LoVo (cell line): ENCODE measurements around the gene WDR7.

Experiments
- DNase-seq: peaks from one replicate; pipeline ENCODE4 v3.0.0-alpha.2; 2016; ENCODE audit warnings: low spot score

WDR7 gene

DNA sequence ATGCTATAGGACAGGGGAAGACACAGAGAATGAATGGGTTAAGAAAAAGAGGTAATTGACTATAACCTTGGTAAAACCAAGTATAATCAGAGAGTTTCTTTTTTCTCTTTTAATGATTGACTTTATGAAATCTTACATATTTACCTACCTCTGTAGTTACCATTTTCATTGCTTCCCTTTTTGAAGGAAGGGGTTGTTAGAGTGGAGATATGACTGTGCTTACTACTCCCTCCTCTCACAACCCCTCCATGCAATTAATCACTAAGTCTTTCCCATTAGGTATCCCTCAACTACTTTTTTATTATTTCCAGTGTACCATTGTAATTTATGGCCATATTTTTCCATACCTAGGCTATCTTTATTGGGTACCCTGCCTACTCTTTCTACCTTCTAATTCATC, 71.4 kb downstream of the WDR7 start:
- no peak for DNase-seq

DNA sequence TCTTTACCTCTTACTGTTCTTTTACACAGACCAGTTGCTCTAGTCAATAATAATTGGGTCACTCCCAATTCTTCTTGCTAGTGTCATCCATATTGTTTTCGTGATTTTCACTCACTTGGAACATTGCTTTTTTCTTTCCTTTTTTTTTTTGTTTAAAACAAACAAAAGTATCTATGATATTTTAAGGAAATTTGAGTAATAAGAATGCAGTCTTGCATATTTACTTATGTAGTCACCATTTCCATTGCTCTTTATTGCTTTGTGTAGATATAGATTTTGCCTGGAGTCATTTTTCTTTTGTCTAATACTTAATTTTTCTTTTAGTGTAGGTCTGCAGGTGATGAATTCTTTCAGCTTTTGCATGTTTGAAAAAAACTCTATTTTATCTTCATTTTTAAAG, 71.9 kb downstream of the WDR7 start:
- DNase-seq, result no peak

DNA sequence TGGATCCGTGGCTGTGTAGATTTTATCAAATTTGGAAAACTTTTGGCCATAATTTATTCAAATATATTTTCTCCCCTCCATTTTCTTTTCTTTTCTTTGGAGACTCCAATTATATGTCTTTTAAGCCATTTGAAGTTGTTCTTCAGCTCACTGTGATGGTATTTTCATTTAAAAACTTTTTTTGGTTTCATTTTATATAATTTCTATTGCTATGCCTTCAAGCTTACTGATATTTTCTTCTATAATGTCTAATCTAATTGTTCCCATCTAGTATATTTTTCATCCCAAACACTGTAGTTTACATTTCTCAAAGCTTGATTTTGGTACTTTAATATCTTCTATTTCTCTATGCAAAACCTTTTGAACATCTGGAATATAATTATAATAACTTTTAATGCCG, 72.5 kb downstream of the WDR7 start:
- DNase-seq, result no peak

DNA sequence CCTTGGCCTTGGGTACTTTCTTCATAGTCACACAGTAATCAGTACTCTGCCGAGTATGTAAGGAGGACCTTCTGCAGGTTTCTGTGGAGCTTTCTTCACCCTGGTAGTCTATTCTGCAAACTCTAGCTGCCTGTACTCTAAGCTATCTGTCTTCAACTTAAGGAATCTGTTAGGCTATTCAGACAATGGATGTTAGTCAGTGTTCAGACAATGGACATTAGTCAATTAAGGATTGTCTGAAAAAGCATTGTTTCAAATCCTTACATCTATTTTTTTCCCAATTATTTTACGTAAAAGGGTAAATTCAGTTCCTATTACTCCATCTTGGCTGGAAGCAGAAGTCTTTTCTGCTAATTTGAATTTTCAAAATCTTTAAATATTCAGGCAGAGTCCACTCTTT, 75.7 kb downstream of the WDR7 start:
- no peak for DNase-seq

DNA sequence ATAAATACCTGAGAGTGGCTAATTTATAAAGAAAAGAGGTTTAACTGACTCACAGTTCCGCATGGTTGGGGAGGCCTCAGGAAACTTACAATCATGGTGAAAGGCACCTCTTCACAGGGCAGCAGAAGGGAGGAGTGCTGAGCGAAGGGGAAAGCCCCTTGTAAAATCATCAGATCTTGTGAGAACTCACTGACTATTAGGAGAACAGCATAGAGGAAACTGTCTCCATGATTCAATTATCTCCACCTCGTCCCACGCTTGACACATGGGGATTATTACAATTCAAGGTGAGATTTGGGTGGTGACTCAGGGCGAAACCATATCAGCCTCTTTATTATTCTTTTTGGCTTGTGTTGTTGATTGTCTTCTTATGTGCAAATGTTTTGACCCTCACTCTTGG, 76.2 kb downstream of the WDR7 start:
- no peak for DNase-seq

DNA sequence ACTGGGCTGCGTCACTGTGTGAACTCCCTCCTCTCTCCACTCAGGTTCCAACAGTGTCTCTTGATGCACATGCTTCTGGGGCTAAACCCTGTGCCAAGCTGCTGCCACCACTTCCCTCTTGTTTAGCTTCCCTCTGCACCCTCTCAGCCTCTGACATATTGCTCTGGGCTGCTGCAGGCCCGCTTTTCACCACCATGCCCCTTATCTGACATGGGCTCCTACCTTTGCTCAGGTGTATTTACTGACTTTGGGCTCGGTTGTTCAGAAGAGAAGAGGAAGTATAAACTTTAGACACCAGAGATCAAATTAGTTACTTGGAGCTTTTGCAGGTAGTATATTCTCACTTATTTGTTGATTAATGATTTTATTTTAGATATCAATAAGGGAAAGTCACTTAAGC, 77.6 kb downstream of the WDR7 start:
- no peak for DNase-seq

DNA sequence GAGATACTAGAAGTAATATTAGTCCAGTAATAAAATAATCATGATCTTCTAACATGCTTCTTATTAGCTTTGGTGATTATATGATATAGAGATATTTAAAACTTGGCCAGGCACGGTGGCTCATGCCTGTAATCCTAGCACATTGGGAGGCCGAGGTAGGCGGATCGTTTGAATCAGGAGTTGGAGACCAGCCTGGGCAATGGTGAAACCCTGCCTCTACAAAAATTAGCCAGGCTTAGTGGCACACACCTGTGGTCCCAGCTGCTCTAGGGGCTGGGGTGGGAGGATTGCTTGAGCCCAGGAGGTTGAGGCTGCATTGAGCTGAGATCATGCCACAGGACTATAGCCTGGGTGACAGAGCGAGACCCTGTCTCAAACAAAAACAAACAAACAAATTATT, 87.0 kb downstream of the WDR7 start:
- DNase-seq, result no peak

DNA sequence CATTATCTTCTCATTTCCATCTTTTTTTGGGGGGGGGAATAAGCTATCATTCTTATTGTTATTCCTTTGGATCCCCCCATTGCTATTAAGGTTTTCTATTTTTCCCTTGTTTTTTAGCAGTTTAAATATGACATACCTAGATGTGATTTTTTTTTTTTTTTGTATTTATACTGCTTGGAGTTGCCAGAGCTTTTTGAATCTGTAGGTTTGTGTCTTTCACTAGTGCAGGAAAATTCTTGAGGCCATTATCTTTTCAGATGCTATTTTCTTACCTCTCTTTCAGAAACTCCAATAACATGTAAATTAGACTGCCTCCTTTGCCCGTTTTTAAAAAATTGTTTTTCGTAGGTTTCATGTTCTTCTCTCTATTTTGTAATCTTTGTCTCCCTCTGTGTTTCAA, 88.6 kb downstream of the WDR7 start:
- no peak for DNase-seq

DNA sequence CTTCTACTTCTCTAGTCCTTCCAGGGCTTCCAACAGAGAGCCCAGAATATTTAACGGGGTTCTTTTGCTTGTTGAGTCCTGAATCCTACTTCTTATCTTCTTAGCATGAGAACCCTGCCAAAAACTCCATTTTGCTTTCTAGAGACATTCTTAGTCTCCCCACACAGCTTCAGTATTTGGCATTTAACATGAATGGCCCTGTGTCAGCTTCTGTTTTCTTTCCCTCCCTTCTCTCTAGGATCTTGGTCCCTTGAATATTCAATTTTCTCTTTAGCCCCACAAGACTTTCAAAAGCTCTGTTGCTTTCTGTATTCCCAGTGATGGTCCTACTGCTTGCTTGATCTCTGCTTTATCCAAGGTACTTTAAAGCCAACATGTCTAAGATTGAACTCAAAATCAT, 89.5 kb downstream of the WDR7 start:
- DNase-seq, result no peak

DNA sequence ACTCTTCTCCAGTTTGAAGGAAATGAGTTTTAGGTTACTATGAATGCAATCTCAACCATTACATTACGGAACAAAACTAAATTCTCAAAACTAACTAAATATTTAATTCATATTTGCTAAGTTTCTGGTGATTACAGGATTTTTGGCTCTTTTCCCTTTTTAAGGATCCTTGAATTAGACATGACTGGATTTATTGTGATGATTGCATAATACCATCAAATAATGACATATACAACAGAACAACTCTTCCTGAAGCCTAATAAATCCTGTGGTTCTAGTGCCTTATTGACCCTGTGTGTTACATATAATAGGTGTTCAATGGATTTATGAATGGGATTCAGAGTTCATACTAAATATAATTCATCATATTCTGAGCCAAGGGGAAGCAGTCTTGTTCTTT, 90.5 kb downstream of the WDR7 start:
- DNase-seq, result no peak

DNA sequence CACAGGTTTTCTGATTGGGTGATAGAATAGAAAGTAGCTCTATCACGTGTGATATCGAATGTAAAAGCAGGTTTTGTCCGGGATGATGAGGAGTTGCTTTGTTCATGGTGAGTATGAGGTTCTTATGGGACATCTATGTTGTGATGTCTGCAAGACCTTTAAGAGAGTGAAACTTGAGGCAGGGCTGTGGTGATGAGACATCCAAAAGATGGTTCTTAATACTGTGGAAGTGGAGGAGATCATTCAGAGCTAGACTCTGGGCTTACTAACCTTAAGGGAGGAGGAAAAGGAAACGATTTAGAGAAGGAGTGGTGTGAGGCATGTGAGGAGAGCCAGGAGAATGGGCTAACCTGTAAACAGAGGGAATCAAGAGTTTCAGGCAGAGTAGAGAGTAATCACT, 92.0 kb downstream of the WDR7 start:
- DNase-seq, result no peak

DNA sequence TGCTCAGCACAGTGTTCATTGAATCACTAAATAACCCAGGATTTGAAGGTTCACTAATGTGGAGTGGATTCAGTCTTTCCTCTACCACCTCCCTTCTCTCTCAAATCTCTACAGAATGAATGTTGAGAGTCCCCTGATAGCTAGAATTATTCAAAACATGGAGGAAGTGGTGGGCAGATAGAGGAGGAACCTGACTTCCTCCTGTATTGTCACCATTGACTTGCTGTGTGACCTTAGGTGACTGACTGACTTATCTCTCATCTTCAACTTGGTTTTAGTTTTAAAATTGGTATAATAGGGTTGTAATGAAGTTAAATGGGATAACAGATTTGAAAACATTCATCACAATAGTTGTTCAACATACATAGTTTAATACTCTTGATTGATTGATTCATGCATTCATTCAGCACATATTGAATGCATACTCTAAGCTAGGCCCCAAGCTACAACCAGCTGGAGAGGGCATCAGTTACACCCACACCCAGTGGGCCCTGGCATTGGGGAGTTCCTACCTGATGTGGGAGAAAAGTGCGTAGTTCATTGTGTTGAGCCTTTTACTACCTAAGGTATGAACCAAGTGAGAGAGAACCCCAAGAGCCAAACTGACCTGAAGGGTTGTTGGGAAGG, 96.0 kb downstream of the WDR7 start:
- DNase-seq, result no peak

DNA sequence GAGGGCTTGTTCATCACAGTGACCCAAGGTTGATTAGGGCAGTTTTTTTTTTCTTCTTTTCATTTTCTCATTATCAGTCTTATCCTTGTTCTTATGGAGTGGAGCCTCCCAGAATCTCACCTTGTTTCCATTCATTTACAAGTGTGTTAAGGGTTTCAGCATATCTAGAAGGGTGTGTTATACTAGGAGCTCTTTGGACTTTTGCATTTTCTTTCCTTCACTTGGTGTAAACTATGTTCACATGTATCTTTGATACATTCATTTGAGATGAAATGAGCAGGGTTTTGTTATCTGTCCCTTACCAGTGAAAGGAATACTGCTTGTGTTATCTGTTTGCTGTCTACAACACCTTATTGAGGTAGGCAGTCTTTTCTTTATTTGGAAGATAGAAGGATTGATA, 96.7 kb downstream of the WDR7 start:
- DNase-seq, result no peak

DNA sequence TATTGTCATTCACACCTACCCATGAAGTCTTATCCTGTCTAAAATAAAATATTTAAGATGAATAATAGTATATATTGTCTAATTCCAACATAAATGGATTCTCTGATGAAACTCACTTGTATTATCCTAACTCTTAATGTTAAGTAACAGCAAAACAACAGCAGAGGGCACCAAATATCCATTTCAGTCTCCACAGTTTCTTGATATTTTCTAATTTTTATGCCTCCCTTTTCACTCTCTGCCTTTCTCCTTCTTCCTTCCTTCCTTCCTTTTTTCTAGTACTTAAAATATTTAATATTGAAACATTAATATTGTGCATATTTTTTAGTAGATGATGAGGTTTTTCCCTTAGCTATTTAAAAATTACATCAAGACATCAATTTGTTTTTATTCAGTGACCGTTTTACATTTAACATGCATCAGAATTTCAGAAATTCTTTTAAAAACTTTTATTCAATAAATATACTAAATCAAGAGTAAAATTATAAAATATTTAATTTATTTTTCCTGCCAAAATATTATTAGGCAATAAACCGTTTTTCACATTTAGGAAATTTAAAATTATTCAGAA, 97.6 kb downstream of the WDR7 start:
- DNase-seq, result peak; percentile 50

DNA sequence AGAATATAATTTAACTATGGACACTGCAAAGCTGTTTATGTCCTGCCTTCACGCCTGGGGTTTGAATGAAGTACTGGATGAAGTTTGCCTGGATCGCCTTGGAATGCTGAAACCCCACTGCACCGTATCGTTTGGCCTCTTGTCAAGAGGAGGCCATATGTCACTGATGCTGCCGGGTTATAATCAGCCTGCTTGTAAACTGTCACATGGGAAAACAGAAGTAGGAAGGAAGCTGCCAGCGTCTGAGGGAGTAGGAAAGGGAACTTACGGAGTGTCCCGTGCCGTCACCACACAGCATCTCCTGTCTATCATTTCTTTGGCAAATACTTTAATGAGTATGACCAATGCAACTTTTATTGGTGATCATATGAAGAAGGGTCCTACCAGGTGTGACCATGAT, 105.8 kb downstream of the WDR7 start:
- no peak for DNase-seq

DNA sequence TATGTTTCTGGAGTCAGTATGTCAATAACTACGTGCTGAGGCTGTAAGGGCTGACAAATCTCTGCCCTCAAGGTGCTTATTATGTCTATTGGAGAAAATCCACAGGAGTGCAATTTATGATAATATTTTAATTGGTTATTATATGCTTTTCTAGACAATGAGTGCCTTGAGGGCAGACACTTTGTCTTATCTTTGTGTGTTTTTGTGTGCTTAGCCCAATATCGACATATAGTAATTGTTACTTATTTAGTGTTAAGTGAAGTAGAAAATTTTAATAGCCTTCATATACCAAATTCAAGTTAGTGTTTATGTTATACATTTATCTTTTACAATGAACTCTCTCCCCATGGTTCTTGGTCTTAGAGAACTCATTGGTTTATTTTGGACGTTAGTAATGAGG, 118.9 kb downstream of the WDR7 start:
- no peak for DNase-seq

DNA sequence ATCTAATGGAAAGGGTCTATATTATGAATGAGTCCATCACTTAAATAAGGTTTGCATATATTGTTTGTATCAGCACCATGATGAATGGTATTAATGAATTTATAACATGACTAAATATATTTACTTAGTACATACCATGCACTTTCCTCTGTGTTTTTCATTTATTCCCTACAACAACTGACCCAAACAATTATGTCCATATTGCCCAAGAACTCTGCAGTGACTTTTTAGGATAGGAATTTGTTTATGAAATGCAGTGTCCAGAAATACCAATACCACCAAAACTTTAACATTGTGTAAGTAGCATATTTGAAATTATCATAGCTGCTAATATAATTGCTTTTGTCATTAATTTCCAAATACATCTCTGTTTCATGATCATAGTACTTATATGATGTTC, 119.7 kb downstream of the WDR7 start:
- DNase-seq, result no peak

DNA sequence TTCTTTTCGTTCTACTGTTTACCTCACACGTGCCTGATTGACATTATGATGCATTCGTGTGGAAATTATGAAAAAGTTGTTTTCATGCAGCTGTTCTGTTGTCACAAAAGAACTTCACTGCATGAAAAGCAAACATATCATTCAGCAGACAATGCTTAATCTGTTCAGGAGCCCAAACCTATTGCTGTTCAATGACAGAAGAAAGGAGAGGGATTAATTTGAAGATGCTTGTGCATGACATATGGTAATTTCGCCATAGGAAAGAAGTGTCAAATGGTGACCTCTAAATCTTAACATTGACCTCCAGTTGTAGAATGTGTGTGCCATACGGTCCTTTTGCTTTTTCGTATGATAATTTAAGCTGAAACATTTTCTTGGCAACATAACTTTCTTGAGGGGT, 124.5 kb downstream of the WDR7 start:
- DNase-seq, result no peak

DNA sequence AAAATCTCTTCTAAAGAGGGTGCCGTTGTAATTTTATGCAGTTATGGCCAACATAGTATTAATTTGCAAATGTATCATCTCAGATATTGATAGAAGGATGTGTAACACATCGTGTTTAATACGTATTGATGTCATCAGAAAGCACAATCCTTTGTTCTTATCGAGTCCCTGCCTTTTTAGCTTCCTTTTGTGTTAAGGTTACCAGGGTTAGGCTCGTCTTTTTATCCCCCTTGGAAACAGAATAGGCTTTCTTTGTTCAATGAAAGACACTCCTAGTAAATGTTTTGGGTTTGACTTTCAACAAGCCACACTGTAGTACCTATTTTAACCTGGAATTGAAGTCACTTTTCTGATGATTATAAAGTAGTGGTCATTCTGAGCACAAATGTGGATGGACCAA, 136.2 kb downstream of the WDR7 start:
- no peak for DNase-seq

DNA sequence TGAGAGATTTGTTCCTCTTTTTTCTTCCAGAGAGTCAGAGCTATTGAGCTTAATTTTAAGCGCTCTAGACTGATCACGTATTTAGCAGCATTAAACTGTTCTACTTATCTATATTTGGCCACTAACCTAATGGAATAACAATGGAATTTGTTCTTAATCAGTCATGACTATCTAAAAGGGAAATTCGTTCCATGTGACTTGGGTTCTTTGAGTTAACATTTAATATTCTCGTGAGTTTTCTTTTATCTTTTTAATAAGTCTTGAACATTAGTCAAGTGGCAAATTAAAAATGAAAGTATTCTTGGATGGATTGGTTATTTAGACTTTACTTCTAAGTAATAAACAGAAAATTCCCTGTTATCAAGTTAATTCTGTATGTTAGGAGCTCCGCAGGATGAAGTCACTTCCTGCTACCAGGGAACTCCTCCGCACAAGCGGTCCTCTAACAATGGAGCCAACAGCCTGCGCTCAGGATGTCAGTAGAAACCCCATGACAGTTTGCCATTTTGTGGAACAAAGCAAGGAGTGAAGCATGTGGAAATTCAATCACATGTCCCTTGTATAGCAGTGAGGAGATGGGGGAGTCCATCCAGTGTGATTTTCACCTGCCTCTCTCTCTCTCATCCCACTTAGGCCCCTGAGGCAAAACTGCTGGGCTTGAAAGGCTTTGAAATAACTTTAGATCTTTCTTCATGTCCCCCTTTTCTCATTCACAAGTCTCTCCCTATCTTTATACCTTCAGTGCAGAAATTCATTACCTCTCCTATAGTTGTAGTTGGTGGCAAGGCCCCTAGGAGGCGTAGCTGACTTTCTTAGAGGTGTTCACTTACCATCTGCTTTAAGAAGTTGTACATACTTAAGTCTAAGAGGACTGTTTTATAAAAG, 138.1 kb downstream of the WDR7 start:
- peak; percentile 2 for DNase-seq

DNA sequence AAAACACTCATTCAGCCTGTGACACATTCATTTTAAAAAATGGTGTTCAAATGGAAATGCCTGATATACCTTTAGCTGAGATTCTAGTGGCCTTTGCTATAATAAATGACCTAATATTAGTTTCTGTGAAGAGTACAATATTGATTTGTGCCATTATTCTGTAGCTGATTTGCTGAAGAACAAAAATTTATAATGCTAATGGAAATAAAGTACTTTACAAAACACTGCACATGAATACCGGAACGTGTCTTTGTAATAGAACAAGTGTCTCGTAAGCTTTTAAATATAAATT, 138.7 kb downstream of the WDR7 start:
- no peak for DNase-seq

DNA sequence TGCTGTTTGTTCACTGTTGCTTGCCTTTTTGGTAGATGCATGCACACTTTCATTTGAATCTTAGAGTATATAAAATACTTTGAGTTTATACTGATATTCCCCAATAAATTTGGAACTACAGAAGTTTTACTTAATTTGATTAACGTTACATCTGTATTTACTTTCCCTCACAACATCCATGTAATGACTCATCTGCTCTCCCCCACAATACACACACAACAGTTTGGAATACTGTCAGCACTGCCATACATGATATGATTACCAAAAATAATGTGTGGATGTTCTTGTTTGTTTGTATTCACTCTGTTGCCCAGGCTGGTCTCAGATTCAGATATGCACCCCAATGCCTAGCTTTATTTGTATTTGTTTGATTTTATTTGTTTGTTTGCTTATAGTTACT, 144.2 kb downstream of the WDR7 start:
- DNase-seq, result no peak

DNA sequence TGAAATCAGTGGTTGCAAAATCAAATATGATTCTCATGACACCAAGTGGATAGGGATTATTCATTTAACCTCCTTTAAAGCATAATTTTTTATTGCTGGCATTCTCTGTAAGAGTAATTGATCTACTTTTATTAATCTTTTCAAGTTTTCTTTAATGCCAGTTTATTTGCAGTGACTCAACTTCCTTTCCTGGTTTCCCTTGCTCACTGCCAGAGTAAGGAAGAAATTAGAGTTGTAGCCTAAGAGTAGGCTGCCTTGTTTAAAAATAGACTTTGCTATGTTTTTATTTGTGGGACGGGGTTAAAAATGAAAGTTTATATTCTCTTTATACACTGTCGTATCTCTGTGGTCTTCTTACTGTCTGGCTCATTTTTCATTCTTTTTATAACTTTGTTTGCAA, 148.6 kb downstream of the WDR7 start:
- no peak for DNase-seq

DNA sequence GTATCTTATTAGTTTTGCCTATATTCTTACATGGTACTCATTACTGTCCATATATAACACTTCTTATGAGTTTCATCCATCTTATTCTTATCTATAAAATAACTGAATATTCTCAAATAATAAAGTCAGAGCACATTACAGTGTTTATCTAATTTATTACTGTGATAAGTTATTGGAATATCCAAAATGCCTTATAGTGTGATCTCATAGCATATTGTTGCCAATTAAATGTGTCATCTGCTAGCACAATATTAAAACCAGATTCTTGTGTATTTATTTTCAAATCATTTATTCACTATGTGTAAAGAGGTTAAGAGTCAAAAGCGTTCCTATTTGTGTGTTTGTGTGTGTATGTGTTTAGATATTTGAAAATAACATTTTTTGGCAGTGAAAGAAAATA, 151.9 kb downstream of the WDR7 start:
- no peak for DNase-seq
